Measurements from ENCODE around the gene SYS1.

SYS1 gene

GRCh38 chr20:45387274-45387673 lies 24.3 kb downstream of the SYS1 start:
- no peak for ATAC-seq

GRCh38 chr20:45390931-45391330 lies 28.0 kb downstream of the SYS1 start:
- ATAC-seq = no peak
- TF ChIP-seq TCF4 (CRISPR knock-in tag; IDR thresholded peaks at IDR 0.05; ENCODE audit: borderline replicate concordance) (no peak), TOX (CRISPR knock-in tag; IDR thresholded peaks at IDR 0.05; ENCODE audit: borderline replicate concordance) (no peak), ZNF8 (CRISPR knock-in tag; IDR thresholded peaks at IDR 0.05) (no peak), ZNF565 (CRISPR knock-in tag; conservative IDR thresholded peaks at IDR 0.05; ENCODE audit: low read depth) (no peak), ARNTL (CRISPR knock-in tag; IDR thresholded peaks at IDR 0.05; ENCODE audit: borderline replicate concordance, low read depth) (no peak), OSR1 (CRISPR knock-in tag; IDR thresholded peaks at IDR 0.05) (no peak)

More at GRCh38 chr20:45387274-45387673, 24.3 kb downstream of the SYS1 start:
- no peak for TF ChIP-seq ZNF8 (CRISPR knock-in tag; IDR thresholded peaks at IDR 0.05)

- ATAC-seq = no peak
- TF ChIP-seq CSDC2 (CRISPR knock-in tag; IDR thresholded peaks at IDR 0.05) (no peak), ISL1 (CRISPR knock-in tag; IDR thresholded peaks at IDR 0.05) (no peak), GLIS3 (CRISPR knock-in tag; IDR thresholded peaks at IDR 0.05) (no peak), ZFP30 (CRISPR knock-in tag; IDR thresholded peaks at IDR 0.05) (no peak), PPARA (CRISPR knock-in tag; IDR thresholded peaks at IDR 0.05; ENCODE audit: borderline replicate concordance) (no peak), SNAI2 (CRISPR knock-in tag; IDR thresholded peaks at IDR 0.05) (no peak), CREB5 (CRISPR knock-in tag; IDR thresholded peaks at IDR 0.05; ENCODE audit: low read depth) (no peak), PATZ1 (CRISPR knock-in tag; IDR thresholded peaks at IDR 0.05; ENCODE audit: borderline replicate concordance) (no peak), TOX (CRISPR knock-in tag; IDR thresholded peaks at IDR 0.05; ENCODE audit: borderline replicate concordance) (no peak), ZNF70 (CRISPR knock-in tag; IDR thresholded peaks at IDR 0.05) (no peak), ZFP3 (CRISPR knock-in tag; IDR thresholded peaks at IDR 0.05) (no peak), ESRRG (CRISPR knock-in tag; IDR thresholded peaks at IDR 0.05) (no peak), TCF4 (CRISPR knock-in tag; IDR thresholded peaks at IDR 0.05; ENCODE audit: borderline replicate concordance) (no peak), OSR1 (CRISPR knock-in tag; IDR thresholded peaks at IDR 0.05) (no peak), ZC3H10 (CRISPR knock-in tag; IDR thresholded peaks at IDR 0.05) (no peak), CSRNP3 (CRISPR knock-in tag; IDR thresholded peaks at IDR 0.05) (no peak), ZNF8 (CRISPR knock-in tag; IDR thresholded peaks at IDR 0.05) (no peak), POU6F1 (CRISPR knock-in tag; IDR thresholded peaks at IDR 0.05; ENCODE audit: borderline replicate concordance, low read depth) (no peak), ZNF565 (CRISPR knock-in tag; conservative IDR thresholded peaks at IDR 0.05; ENCODE audit: low read depth) (no peak), RARB (CRISPR knock-in tag; IDR thresholded peaks at IDR 0.05) (no peak)
These were observed 28.6 kb downstream of the SYS1 start for GRCh38 chr20:45391559-45391958.

- ATAC-seq = no peak
- TF ChIP-seq ARNTL (CRISPR knock-in tag; IDR thresholded peaks at IDR 0.05; ENCODE audit: borderline replicate concordance, low read depth) = no peak
- no peak for TF ChIP-seq TOX (CRISPR knock-in tag; IDR thresholded peaks at IDR 0.05; ENCODE audit: borderline replicate concordance)
- TF ChIP-seq TCF4 (CRISPR knock-in tag; IDR thresholded peaks at IDR 0.05; ENCODE audit: borderline replicate concordance) = no peak
- no peak for TF ChIP-seq CSRNP3 (CRISPR knock-in tag; IDR thresholded peaks at IDR 0.05)
- no peak for TF ChIP-seq SNAI2 (CRISPR knock-in tag; IDR thresholded peaks at IDR 0.05)
- TF ChIP-seq ZNF565 (CRISPR knock-in tag; conservative IDR thresholded peaks at IDR 0.05; ENCODE audit: low read depth) = no peak
- no peak for TF ChIP-seq ISL1 (CRISPR knock-in tag; IDR thresholded peaks at IDR 0.05)
- no peak for TF ChIP-seq OSR1 (CRISPR knock-in tag; IDR thresholded peaks at IDR 0.05)
- no peak for TF ChIP-seq ZFP3 (CRISPR knock-in tag; IDR thresholded peaks at IDR 0.05)
- TF ChIP-seq PATZ1 (CRISPR knock-in tag; IDR thresholded peaks at IDR 0.05; ENCODE audit: borderline replicate concordance) = no peak
- TF ChIP-seq ZNF70 (CRISPR knock-in tag; IDR thresholded peaks at IDR 0.05) = no peak
- TF ChIP-seq ZFP30 (CRISPR knock-in tag; IDR thresholded peaks at IDR 0.05) = no peak
- no peak for TF ChIP-seq CSDC2 (CRISPR knock-in tag; IDR thresholded peaks at IDR 0.05)
- TF ChIP-seq ESRRG (CRISPR knock-in tag; IDR thresholded peaks at IDR 0.05) = no peak
- TF ChIP-seq TSHZ2 (CRISPR knock-in tag; IDR thresholded peaks at IDR 0.05) = no peak
- TF ChIP-seq ZC3H10 (CRISPR knock-in tag; IDR thresholded peaks at IDR 0.05) = no peak
These were observed 29.8 kb downstream of the SYS1 start for GRCh38 chr20:45392733-45393132.

All from SK-N-SH treated with all-trans-retinoic acid at 6 μM for 48 hours (cell line).